DOHH2 (cell line): ENCODE data around the gene ZNF578.

ENCODE experiments used
- H3F3A ChIP-seq: fragments of 200-600 bp; sonication (generic), shearing (Covaris generic); 2 replicates; pipeline ENCODE4 v1.6.0; 2016; ENCODE audit warnings: antibody characterized with exemption, mild to moderate bottlenecking; ENCODE audit not compliant: control insufficient read depth, insufficient read depth
- H3K27ac ChIP-seq: fragments of 200-600 bp; sonication (generic); 2 replicates; pipeline ENCODE4 v1.5.1; 2014; ENCODE audit warnings: low read depth, mild to moderate bottlenecking, low read length, moderate library complexity
- H3K27me3 ChIP-seq: fragments of 200-600 bp; sonication (generic); 2 replicates; pipeline ENCODE4 v1.6.1; 2014; ENCODE audit warnings: mild to moderate bottlenecking, low read length, mixed read lengths; ENCODE audit not compliant: control insufficient read depth
- H3K36me3 ChIP-seq: fragments of 200-600 bp; sonication (generic); 2 replicates; pipeline ENCODE4 v1.6.1; 2014; ENCODE audit warnings: mild to moderate bottlenecking, low read length, moderate library complexity, mixed read lengths; ENCODE audit not compliant: control insufficient read depth
- H3K4me1 ChIP-seq: fragments of 200-600 bp; sonication (generic); 2 replicates; pipeline ENCODE4 v1.6.1; 2014; ENCODE audit warnings: mild to moderate bottlenecking, low read length, mixed read lengths; ENCODE audit not compliant: control insufficient read depth
- H3K4me2 ChIP-seq: fragments of 200-600 bp; sonication (generic); 2 replicates; pipeline ENCODE4 v1.6.0; 2014; ENCODE audit warnings: mild to moderate bottlenecking, low read length, moderate library complexity
- H3K4me3 ChIP-seq: fragments of 200-600 bp; sonication (generic); 2 replicates; pipeline ENCODE4 v1.5.1; 2014; ENCODE audit warnings: mild to moderate bottlenecking, low read length, mixed read lengths
- H3K79me2 ChIP-seq: fragments of 200-600 bp; sonication (generic); 2 replicates; pipeline ENCODE4 v1.6.1; 2014; ENCODE audit warnings: mild to moderate bottlenecking, low read length, mixed read lengths; ENCODE audit not compliant: control insufficient read depth
- H3K9me2 ChIP-seq: fragments of 200-600 bp; sonication (generic); replicated peaks from 2 replicates; pipeline ENCODE4 v1.6.1; 2014; ENCODE audit warnings: mild to moderate bottlenecking, low read length, mixed read lengths; ENCODE audit not compliant: control insufficient read depth
- H3K9me3 ChIP-seq: fragments of 200-600 bp; sonication (generic); 2 replicates; pipeline ENCODE4 v1.6.1; 2014; ENCODE audit warnings: antibody characterized with exemption, low read length, mixed read lengths; ENCODE audit not compliant: control insufficient read depth, insufficient read depth
- H4K20me1 ChIP-seq: fragments of 200-600 bp; sonication (generic); 2 replicates; pipeline ENCODE4 v1.6.0; 2014; ENCODE audit warnings: low read depth, mild to moderate bottlenecking, antibody characterized with exemption, low read length, moderate library complexity; ENCODE audit not compliant: control insufficient read depth, insufficient read depth
- EZH2phosphoT487 ChIP-seq: fragments of 200-600 bp; sonication (generic); IDR thresholded peaks from 2 replicates; pipeline ENCODE4 v1.6.1; 2017; ENCODE audit warnings: borderline replicate concordance, mild to moderate bottlenecking, antibody characterized with exemption, low read length, moderate library complexity, mixed read lengths
- TF ChIP-seq, protein P1 (sequence below): fragments of 200-600 bp; sonication (generic); IDR thresholded peaks from one replicate; pipeline ENCODE4 v1.5.1; 2014; ENCODE audit warnings: antibody characterized with exemption, mild to moderate bottlenecking, low read depth, low read length; ENCODE audit not compliant: poor library complexity, severe bottlenecking

ZNF578 gene

GRCh38 chr19:52453324-52454094 lies at the start of gene ZNF578:
ZNF578 (plus strand) TSS chr19:52453553; CDS start chr19:52501846, 48,293 bp downstream.
- Histone ChIP-seq H3K9me3 (peaks cover 22% of the 10 kb centered on the region), H3K36me3 (no peaks in the 10 kb centered on the region), H4K20me1 (no peaks in the 10 kb centered on the region), H3F3A (no peaks in the 10 kb centered on the region), H3K4me2 (no peak within 1 kb of the TSS), H3K4me1 (no peaks in the 10 kb centered on the region), H3K27me3 (no peaks in the 10 kb centered on the region), H3K4me3 (no peak within 1 kb of the TSS), H3K79me2 (no peaks in the 10 kb centered on the region), H3K27ac (no peak within 1 kb of the TSS), H3K9me2 (no peaks in the 10 kb centered on the region)
- no peak for TF ChIP-seq EZH2phosphoT487
- TF ChIP-seq, protein P1, sequence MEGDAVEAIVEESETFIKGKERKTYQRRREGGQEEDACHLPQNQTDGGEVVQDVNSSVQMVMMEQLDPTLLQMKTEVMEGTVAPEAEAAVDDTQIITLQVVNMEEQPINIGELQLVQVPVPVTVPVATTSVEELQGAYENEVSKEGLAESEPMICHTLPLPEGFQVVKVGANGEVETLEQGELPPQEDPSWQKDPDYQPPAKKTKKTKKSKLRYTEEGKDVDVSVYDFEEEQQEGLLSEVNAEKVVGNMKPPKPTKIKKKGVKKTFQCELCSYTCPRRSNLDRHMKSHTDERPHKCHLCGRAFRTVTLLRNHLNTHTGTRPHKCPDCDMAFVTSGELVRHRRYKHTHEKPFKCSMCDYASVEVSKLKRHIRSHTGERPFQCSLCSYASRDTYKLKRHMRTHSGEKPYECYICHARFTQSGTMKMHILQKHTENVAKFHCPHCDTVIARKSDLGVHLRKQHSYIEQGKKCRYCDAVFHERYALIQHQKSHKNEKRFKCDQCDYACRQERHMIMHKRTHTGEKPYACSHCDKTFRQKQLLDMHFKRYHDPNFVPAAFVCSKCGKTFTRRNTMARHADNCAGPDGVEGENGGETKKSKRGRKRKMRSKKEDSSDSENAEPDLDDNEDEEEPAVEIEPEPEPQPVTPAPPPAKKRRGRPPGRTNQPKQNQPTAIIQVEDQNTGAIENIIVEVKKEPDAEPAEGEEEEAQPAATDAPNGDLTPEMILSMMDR = no peak

GRCh38 chr19:52410276-52410675 lies 43.1 kb upstream of the ZNF578 start:
- Histone ChIP-seq H3K27me3 (no peaks in the 10 kb centered on the region), H3K9me3 (peaks cover 14% of the 10 kb centered on the region; the same call in 1 of the 2 replicates), H3K36me3 (no peaks in the 10 kb centered on the region)

GRCh38 chr19:52415711-52416110 lies 37.6 kb upstream of the ZNF578 start:
- no peaks in the 10 kb centered on the region for H3K4me1 ChIP-seq
- no peaks in the 10 kb centered on the region for H3K79me2 ChIP-seq
- no peaks in the 10 kb centered on the region for H4K20me1 ChIP-seq
- H3K9me2 ChIP-seq = no peaks in the 10 kb centered on the region
- H3K4me3 ChIP-seq = no peak overlapping the region
- H3K4me2 ChIP-seq = no peak overlapping the region
- no peaks in the 10 kb centered on the region for H3F3A ChIP-seq
- H3K9me3 ChIP-seq = peaks cover 19% of the 10 kb centered on the region; the same call in 1 of the 2 replicates
- TF ChIP-seq, protein P1 = no peak
- TF ChIP-seq EZH2phosphoT487 = no peak
- H3K36me3 ChIP-seq = no peaks in the 10 kb centered on the region
- H3K27me3 ChIP-seq = no peaks in the 10 kb centered on the region
- H3K27ac ChIP-seq = no peak overlapping the region

More at GRCh38 chr19:52410276-52410675, 43.1 kb upstream of the ZNF578 start:
- H3K4me2 ChIP-seq = no peak overlapping the region
- TF ChIP-seq, protein P1 = no peak
- no peak for TF ChIP-seq EZH2phosphoT487
- H3K9me2 ChIP-seq = no peaks in the 10 kb centered on the region
- no peaks in the 10 kb centered on the region for H3F3A ChIP-seq
- no peaks in the 10 kb centered on the region for H3K79me2 ChIP-seq
- H3K4me1 ChIP-seq = no peaks in the 10 kb centered on the region
- H3K27ac ChIP-seq = no peak overlapping the region
- no peak overlapping the region for H3K4me3 ChIP-seq
- no peaks in the 10 kb centered on the region for H4K20me1 ChIP-seq
